ENCODE data around the gene SMIM34. TPM values are rescaled to one million over a fixed set of nuclear protein-coding genes. Genes with fewer than 3 reads are reported as not detected.

Gene SMIM34
- polyA plus RNA-seq, 1 donor = not detected

- DNase-seq = no peak
These were observed 51.4 kb downstream of the SMIM34 start for GRCh38 chr21:34372321-34372720.

DNA sequence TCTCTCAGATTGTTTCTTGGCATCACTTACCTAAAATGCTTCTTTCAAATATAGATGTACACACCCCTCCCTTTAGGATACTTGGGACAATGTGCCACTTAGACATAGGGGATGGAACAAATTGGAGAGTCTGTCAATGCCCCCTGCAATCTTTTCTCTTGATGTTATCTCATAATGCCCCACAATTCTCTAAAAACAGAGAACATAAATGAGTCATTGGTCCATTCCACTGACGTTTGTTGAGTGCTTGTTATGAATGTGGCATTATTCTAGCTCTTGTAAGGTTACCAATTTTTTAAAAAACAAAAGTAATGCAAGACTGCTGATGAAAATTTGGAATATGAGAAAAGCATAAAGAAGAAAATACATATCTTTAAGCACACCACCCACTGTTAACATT, 54.0 kb downstream of the SMIM34 start:
- DNase-seq = no peak

Other genes starting within 250 kb of the SMIM34 start
- gene KCNE2, start 59.9 kb downstream of the SMIM34 start, polyA plus RNA-seq (ENCODE audit: insufficient read length) = 0.75 TPM
- gene SMIM11, start 48.4 kb downstream of the SMIM34 start, polyA plus RNA-seq (ENCODE audit: insufficient read length) = 5.3 TPM
- gene KCNE1, start 88.3 kb upstream of the SMIM34 start, polyA plus RNA-seq (ENCODE audit: insufficient read length) = 0.28 TPM
- 18.8 TPM for gene RCAN1, start 191.2 kb upstream of the SMIM34 start, polyA plus RNA-seq (ENCODE audit: insufficient read length)
- not detected for gene CLIC6, start 245.0 kb upstream of the SMIM34 start, polyA plus RNA-seq (ENCODE audit: insufficient read length)